NAMALWA (cell line): ENCODE measurements around the gene SHCBP1L.

Experiments used
- DNase-seq: peaks from one replicate; pipeline ENCODE4 v3.0.0-alpha.2; 2015; ENCODE audit warnings: low spot score

SHCBP1L gene

GRCh38 chr1:182889997-182890396, 63.0 kb downstream of the SHCBP1L start:
- peak; percentile 63 for DNase-seq

- DNase-seq: no peak
Measured at GRCh38 chr1:182888736-182889531, 64.0 kb downstream of the SHCBP1L start.

- DNase-seq: no peak
Measured at GRCh38 chr1:182886985-182887384, 66.0 kb downstream of the SHCBP1L start.

- no peak for DNase-seq
Measured at GRCh38 chr1:182885591-182885990, 67.4 kb downstream of the SHCBP1L start.

- no peak for DNase-seq
Measured at GRCh38 chr1:182884872-182885271, 68.1 kb downstream of the SHCBP1L start.

GRCh38 chr1:182877842-182878241, 75.1 kb downstream of the SHCBP1L start:
- no peak for DNase-seq

- DNase-seq: no peak
Measured at GRCh38 chr1:182877331-182877730, 75.6 kb downstream of the SHCBP1L start.

- no peak for DNase-seq
Measured at GRCh38 chr1:182875889-182876288, 77.1 kb downstream of the SHCBP1L start.

GRCh38 chr1:182872881-182873280, 80.1 kb downstream of the SHCBP1L start:
- no peak for DNase-seq

- DNase-seq: no peak
Measured at GRCh38 chr1:182869241-182869666, 83.7 kb downstream of the SHCBP1L start.

GRCh38 chr1:182867861-182868260, 85.1 kb downstream of the SHCBP1L start:
- no peak for DNase-seq

- no peak for DNase-seq
Measured at GRCh38 chr1:182863940-182864339, 89.0 kb downstream of the SHCBP1L start.

- DNase-seq: no peak
Measured at GRCh38 chr1:182862827-182863226, 90.1 kb downstream of the SHCBP1L start.

- no peak for DNase-seq
Measured at GRCh38 chr1:182861994-182862393, 91.0 kb downstream of the SHCBP1L start.

- no peak for DNase-seq
Measured at GRCh38 chr1:182860658-182861057, 92.3 kb downstream of the SHCBP1L start.

GRCh38 chr1:182857212-182857611, 95.8 kb downstream of the SHCBP1L start:
- DNase-seq: no peak

GRCh38 chr1:182855911-182856310, 97.1 kb downstream of the SHCBP1L start:
- DNase-seq: no peak

GRCh38 chr1:182851825-182852224, 101.1 kb downstream of the SHCBP1L start:
- DNase-seq: no peak

- no peak for DNase-seq
Measured at GRCh38 chr1:182850319-182850718, 102.6 kb downstream of the SHCBP1L start.
